Fibroblast of lung (primary cell): ENCODE data around the gene EPS8L2.

ENCODE experiments used
- CTCF ChIP-seq, 2 donors: IDR thresholded peaks in 1 of 2; conservative IDR thresholded peaks in 1 of 2; 1 replicate in 1 of 2; 2 replicates in 1 of 2; pipeline ENCODE4 v1.5.1; 2011 to 2012; ENCODE audit warnings: low read length in 2 of 2, control low read depth in 1 of 2, inconsistent platforms in 1 of 2, low read depth in 1 of 2, mild to moderate bottlenecking in 1 of 2
- EZH2 ChIP-seq: IDR thresholded peaks from 2 replicates; pipeline ENCODE4 v1.5.1; 2012; ENCODE audit warnings: low read length, control low read depth, mild to moderate bottlenecking; ENCODE audit errors: missing control alignments

GRCh38 chr11:662689-663274, 43.2 kb upstream of the EPS8L2 start:
- no peak for TF ChIP-seq EZH2
- peak; percentile 73 to 75 for TF ChIP-seq CTCF (conservative IDR thresholded peaks at IDR 0.05 in 1 of 2, IDR thresholded peaks at IDR 0.05 in 1 of 2; ENCODE audit: low read depth in 1 of 2, low read length in 2 of 2)
